Testis (tissue), 3 donors: ENCODE results near the gene SAMMSON. TPM values are rescaled to one million over a fixed set of nuclear protein-coding genes. Genes with fewer than 3 reads are reported as not detected.
A peak's percentile ranks its signal among the peaks of the same experiment; 100 is the strongest.

Source experiments
- DNase-seq: peaks from one replicate; pipeline ENCODE4 v3.0.0-alpha.2; 2019
- H3K27ac ChIP-seq, 2 donors: fragments of 200-600 bp; sonication (generic); one replicate each; pipeline ENCODE4 v1.5.1; 2019
- H3K27me3 ChIP-seq: fragments of 200-600 bp; sonication (generic); one replicate; pipeline ENCODE4 v1.5.1; 2019
- H3K36me3 ChIP-seq: fragments of 200-600 bp; sonication (generic); one replicate; pipeline ENCODE4 v1.5.1; 2017; ENCODE audit warnings: low read depth; ENCODE audit errors: missing control alignments
- H3K4me1 ChIP-seq: fragments of 200-600 bp; sonication (generic); one replicate; pipeline ENCODE4 v1.5.1; 2019
- H3K4me3 ChIP-seq, 2 donors: fragments of 200-600 bp; sonication (generic); one replicate each; pipeline ENCODE4 v1.5.1; 2017 to 2019
- H3K9me3 ChIP-seq: fragments of 200-600 bp; sonication (generic); one replicate; pipeline ENCODE4 v1.5.1; 2017
- POLR2A ChIP-seq: fragments of 450-650 bp; IDR thresholded peaks from one replicate; pipeline ENCODE4 v1.6.1; 2017; ENCODE audit warnings: antibody characterized with exemption, mild to moderate bottlenecking, moderate library complexity
- WGBS, 2 donors: methylation state at CpG; one replicate each; pipeline ENCODE4 v1.1.5; 2018; 5-methylcytosine and 5-hydroxymethylcytosine counted together
- intact Hi-C: fragments of 100-400 bp; cut with DNase I; formaldehyde crosslinking; loops from one replicate; pipeline ENCODE4 v1.15.1; 2023; ENCODE audit warnings: low total_unique reads
- polyA plus RNA-seq: library from polyadenylated mRNA; stranded (reverse); fragments of 350-450 nt; fragmentation: Illumina TruSeq; extraction: RNeasy Lipid Tissue Mini Kit (QIAGEN cat#74804); gene quantifications from one replicate; pipeline ENCODE4 v1.2.3, GENCODE V29; 2014; ENCODE audit warnings: low read depth, low replicate concordance; ENCODE audit not compliant: insufficient read depth
- total RNA-seq, 2 donors: library from RNA; depleted of rRNA; stranded (reverse); fragments of >200 nt; gene quantifications; one replicate each; pipeline ENCODE4 v1.2.3, GENCODE V29; 2016
- TF ChIP-seq, protein P1 (sequence below), 3 experiments: fragments of 450-650 bp in 2 of 3; fragments of 200-600 bp in 1 of 3; sonication (generic) in 1 of 3; IDR thresholded peaks; one replicate each; pipeline ENCODE4 v1.5.1; 2016 to 2019; ENCODE audit warnings: antibody characterized with exemption in 3 of 3, mild to moderate bottlenecking in 2 of 3, moderate library complexity in 1 of 3

SAMMSON gene
- total and polyA plus RNA-seq, 3 donors from 2014 or later = 3.3 to 3.8 (median 3.5) TPM

- no peaks in the 10 kb centered on the region for H3K27me3 ChIP-seq
- H3K4me3 ChIP-seq = no peak overlapping the region
- no peaks in the 10 kb centered on the region for H3K9me3 ChIP-seq
- no peak for TF ChIP-seq POLR2A
- TF ChIP-seq, protein P1, sequence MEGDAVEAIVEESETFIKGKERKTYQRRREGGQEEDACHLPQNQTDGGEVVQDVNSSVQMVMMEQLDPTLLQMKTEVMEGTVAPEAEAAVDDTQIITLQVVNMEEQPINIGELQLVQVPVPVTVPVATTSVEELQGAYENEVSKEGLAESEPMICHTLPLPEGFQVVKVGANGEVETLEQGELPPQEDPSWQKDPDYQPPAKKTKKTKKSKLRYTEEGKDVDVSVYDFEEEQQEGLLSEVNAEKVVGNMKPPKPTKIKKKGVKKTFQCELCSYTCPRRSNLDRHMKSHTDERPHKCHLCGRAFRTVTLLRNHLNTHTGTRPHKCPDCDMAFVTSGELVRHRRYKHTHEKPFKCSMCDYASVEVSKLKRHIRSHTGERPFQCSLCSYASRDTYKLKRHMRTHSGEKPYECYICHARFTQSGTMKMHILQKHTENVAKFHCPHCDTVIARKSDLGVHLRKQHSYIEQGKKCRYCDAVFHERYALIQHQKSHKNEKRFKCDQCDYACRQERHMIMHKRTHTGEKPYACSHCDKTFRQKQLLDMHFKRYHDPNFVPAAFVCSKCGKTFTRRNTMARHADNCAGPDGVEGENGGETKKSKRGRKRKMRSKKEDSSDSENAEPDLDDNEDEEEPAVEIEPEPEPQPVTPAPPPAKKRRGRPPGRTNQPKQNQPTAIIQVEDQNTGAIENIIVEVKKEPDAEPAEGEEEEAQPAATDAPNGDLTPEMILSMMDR (IDR thresholded peaks at IDR 0.05) = no peak
- H3K27ac ChIP-seq = no peak overlapping the region
- H3K4me1 ChIP-seq = no peaks in the 10 kb centered on the region
- intact Hi-C loops = no loop called here
- WGBS, 2 donors = 94 to 97% methylated on average over 1 of the region's 1 CpG
- H3K36me3 ChIP-seq = no peaks in the 10 kb centered on the region
- no peak for DNase-seq
These were observed 97.6 kb downstream of the SAMMSON start for GRCh38 chr3:70097084-70097483.

DNA sequence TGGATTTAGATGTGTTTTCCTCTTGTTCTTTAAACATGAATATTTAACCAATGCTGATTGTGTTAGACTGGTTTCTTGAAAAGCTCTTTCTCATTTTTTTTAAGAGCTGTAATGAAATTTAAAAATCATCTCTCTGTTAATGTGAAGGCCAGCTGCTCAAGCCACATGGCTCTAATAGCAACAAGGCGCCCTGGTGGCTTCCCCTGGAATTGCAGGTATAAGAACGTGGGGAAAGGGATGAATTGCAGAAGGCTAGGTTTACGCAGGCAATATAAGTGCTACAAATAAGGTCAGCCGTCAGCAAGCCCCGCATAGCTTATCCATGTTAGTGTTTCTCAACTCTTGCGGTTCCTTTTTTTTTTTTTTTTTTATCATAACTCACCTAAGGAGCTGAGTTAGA lies 108.5 kb downstream of the SAMMSON start:
- intact Hi-C loops = no loop called here
- H3K27ac ChIP-seq = no peak overlapping the region
- DNase-seq = peak; percentile 66
- H3K27me3 ChIP-seq = no peaks in the 10 kb centered on the region
- WGBS, 2 donors = 38 to 46% methylated on average over 6 of the region's 6 CpGs
- no peaks in the 10 kb centered on the region for H3K36me3 ChIP-seq
- no peaks in the 10 kb centered on the region for H3K9me3 ChIP-seq
- H3K4me3 ChIP-seq = no peak overlapping the region
- no peaks in the 10 kb centered on the region for H3K4me1 ChIP-seq
- no peak for TF ChIP-seq POLR2A
- TF ChIP-seq, protein P1 (IDR thresholded peaks at IDR 0.05) = peak in 2 of 3 experiments; percentile 29 to 57

DNA sequence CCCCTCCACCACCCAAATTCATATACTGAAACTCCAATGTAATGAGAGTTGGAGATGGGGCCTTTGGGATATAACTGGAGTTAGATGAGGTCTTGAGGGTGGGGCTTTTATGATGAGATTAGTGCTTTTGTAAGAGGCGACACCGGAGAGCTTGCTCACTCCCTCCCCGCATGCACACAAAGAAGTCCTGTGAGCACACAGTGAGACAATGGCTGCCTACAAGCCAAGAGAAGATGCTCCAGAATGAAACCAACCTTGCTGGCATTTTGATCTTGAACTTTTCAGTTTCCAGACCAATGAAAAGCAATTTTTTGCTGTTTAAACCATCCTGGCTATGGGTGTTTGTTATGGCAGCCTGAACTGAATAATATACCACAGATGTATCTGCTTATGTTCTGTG lies 109.0 kb downstream of the SAMMSON start:
- TF ChIP-seq, protein P1 (IDR thresholded peaks at IDR 0.05) = no peak
- no peak for TF ChIP-seq POLR2A
- intact Hi-C loops = no loop called here
- H3K4me3 ChIP-seq = no peak overlapping the region
- DNase-seq = no peak
- no peaks in the 10 kb centered on the region for H3K4me1 ChIP-seq
- no peaks in the 10 kb centered on the region for H3K9me3 ChIP-seq
- H3K36me3 ChIP-seq = no peaks in the 10 kb centered on the region
- H3K27ac ChIP-seq = no peak overlapping the region
- WGBS, 2 donors = 78 to 83% methylated on average over 1 to 3 of the region's 3 CpGs
- no peaks in the 10 kb centered on the region for H3K27me3 ChIP-seq

- H3K4me3 ChIP-seq = no peak overlapping the region
- no peaks in the 10 kb centered on the region for H3K4me1 ChIP-seq
- DNase-seq = no peak
- WGBS, 2 donors = 65 to 87% methylated on average over 2 of the region's 2 CpGs
- intact Hi-C loops = no loop called here
- no peak for TF ChIP-seq POLR2A
- TF ChIP-seq, protein P1 (IDR thresholded peaks at IDR 0.05) = no peak
- no peaks in the 10 kb centered on the region for H3K36me3 ChIP-seq
- no peaks in the 10 kb centered on the region for H3K27me3 ChIP-seq
- no peak overlapping the region for H3K27ac ChIP-seq
- no peaks in the 10 kb centered on the region for H3K9me3 ChIP-seq
These were observed 110.5 kb downstream of the SAMMSON start for GRCh38 chr3:70110066-70110465.

DNA sequence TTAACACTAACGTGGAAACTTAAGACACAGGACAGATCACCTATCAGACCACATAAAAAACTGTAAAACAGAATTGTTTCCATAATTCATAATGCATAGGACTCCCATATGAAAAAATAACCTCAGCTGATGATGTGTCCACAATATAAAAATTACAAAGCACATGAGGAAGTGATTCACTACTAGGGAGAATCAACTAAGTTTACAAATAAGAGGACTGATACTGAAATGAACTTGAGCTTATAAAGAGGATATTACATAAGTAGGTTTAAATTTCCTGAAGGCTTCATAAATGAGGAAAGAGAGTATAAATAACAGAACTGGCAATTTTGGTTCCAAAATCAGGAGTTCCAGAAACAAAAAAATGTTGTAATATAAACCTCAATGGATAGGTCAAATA lies 111.9 kb downstream of the SAMMSON start:
- 89 to 92% methylated on average over 1 of the region's 1 CpG for WGBS, 2 donors
- TF ChIP-seq POLR2A = no peak
- TF ChIP-seq, protein P1 (IDR thresholded peaks at IDR 0.05) = no peak
- DNase-seq = no peak
- Histone ChIP-seq H3K27me3 (no peaks in the 10 kb centered on the region), H3K4me1 (no peaks in the 10 kb centered on the region), H3K9me3 (no peaks in the 10 kb centered on the region), H3K36me3 (no peaks in the 10 kb centered on the region), H3K4me3 (no peak overlapping the region), H3K27ac (no peak overlapping the region)
- intact Hi-C loops = no loop called here
